GM10248 (cell line): ENCODE results near the gene TMEM169.

Experiments used
- CTCF ChIA-PET: fragments of 300-600 bp; sonication (Branson Sonifier 250); formaldehyde crosslinking; extraction: SDS; loops from one replicate; lab custom pipeline; 2021; ENCODE audit warnings: antibody characterized with exemption; lab: Yijun Ruan, JAX
- POLR2A ChIA-PET: fragments of 350-650 bp; sonication (Branson Sonifier 250); formaldehyde crosslinking; extraction: SDS; loops from one replicate; lab custom pipeline; 2020; ENCODE audit warnings: antibody characterized with exemption; lab: Yijun Ruan, JAX
- DNase-seq: peaks from one replicate; pipeline ENCODE4 v3.0.0; 2012; ENCODE audit errors: extremely low spot score
- TF ChIP-seq, protein P1 (sequence below): IDR thresholded peaks from 2 replicates; pipeline ENCODE4 v1.5.1; 2012; ENCODE audit warnings: mild to moderate bottlenecking, low read depth; ENCODE audit errors: extremely low read depth, missing control alignments, control extremely low read depth

The TMEM169 gene

DNA sequence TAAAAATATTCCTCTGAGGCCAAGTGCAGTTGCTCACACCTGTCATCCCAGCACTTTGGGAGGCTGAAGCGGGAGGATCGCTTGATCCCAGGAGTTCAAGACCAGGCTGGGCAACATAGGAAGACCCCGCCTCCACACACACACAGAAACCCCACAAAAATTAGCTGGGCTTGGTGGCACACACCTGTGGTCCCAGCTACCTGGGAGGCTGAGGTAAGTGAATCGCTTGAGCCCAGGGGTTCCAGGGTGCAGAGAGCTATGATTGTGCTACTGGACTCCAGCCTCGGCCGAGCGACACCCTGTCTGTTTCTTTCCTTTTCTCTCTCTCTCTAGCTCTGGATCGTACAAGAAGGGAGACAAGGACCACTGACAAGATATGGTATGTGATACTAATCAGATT is 25.6 kb downstream of the TMEM169 start:
- ChIA-PET CTCF (interaction anchor here (0.9 to 2.3 kb wide), 9 partner anchors 12 to 114 kb away, joined by 3 to 7 read pairs (median 3); no protein-coding TSS in a partner anchor), POLR2A (interaction anchor here (0.7 kb wide), 1 partner anchor 530 kb away, joined by 5 read pairs; no protein-coding TSS in a partner anchor)
- DNase-seq: no peak
- TF ChIP-seq, protein P1, sequence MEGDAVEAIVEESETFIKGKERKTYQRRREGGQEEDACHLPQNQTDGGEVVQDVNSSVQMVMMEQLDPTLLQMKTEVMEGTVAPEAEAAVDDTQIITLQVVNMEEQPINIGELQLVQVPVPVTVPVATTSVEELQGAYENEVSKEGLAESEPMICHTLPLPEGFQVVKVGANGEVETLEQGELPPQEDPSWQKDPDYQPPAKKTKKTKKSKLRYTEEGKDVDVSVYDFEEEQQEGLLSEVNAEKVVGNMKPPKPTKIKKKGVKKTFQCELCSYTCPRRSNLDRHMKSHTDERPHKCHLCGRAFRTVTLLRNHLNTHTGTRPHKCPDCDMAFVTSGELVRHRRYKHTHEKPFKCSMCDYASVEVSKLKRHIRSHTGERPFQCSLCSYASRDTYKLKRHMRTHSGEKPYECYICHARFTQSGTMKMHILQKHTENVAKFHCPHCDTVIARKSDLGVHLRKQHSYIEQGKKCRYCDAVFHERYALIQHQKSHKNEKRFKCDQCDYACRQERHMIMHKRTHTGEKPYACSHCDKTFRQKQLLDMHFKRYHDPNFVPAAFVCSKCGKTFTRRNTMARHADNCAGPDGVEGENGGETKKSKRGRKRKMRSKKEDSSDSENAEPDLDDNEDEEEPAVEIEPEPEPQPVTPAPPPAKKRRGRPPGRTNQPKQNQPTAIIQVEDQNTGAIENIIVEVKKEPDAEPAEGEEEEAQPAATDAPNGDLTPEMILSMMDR: no peak

GRCh38 chr2:216107760-216108159 is 26.0 kb downstream of the TMEM169 start:
- TF ChIP-seq, protein P1: no peak
- ChIA-PET POLR2A (interaction anchor here (0.7 kb wide), 1 partner anchor 529 kb away, joined by 5 read pairs; no protein-coding TSS in a partner anchor), CTCF (interaction anchor here (1.0 to 2.3 kb wide), 7 partner anchors 15 to 86 kb away, joined by 3 to 7 read pairs (median 3); no protein-coding TSS in a partner anchor)
- no peak for DNase-seq

DNA sequence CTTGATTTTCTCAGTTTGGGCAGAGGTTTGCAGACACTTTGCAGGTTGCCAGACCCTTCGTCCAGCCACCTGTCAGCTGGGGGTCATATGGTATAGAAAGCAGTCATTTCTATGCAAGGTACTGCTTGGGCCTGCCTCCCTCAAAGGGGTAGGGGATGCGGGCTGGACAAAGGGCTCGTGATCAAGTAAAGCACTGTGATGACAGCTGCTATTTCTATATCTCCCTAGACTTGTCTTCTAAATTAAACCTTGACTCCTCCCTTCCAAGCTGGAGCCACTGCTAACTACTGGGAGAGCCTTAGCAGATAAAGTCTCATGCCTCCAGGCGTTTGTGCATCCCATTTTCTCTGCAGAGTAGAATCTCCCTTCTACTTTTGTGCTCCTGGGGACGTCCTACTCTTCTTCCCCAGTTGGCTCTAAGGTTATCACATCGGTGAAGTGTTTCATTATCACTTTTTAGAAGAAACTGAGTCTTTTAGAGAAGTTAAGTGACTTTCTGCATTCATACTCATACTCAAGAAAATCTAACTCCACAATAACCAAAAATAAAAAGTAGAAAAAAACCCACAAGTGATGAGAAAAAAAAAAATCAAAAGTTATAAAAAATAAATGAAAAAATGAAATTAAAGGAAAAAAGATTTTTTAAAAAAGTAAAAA is 26.7 kb downstream of the TMEM169 start:
- TF ChIP-seq, protein P1: no peak
- POLR2A ChIA-PET: interaction anchor here (1.0 kb wide), 1 partner anchor 91 kb away, joined by 4 read pairs; no protein-coding TSS in a partner anchor
- CTCF ChIA-PET: interaction anchor here (1.0 to 5.4 kb wide), 9 partner anchors 16 to 296 kb away, joined by 3 to 32 read pairs (median 5); partner anchors contain the start of genes PECR and TMEM169
- no peak for DNase-seq

- ChIA-PET POLR2A (interaction anchor here (0.6 to 1.0 kb wide), 2 partner anchors 55 to 91 kb away, joined by 3 to 4 read pairs; no protein-coding TSS in a partner anchor), CTCF (interaction anchor here (1.1 to 5.4 kb wide), 13 partner anchors 8 to 312 kb away, joined by 3 to 32 read pairs (median 6); partner anchors contain the start of genes PECR and TMEM169)
- DNase-seq: peak; percentile 93
- TF ChIP-seq, protein P1: no peak
Observed at GRCh38 chr2:216108967-216109921, 27.5 kb downstream of the TMEM169 start, which contains the start of gene XRCC5. TSS of gene XRCC5 (plus strand) at chr2:216109348. CDS start at chr2:216109437, 89 bp downstream.

DNA sequence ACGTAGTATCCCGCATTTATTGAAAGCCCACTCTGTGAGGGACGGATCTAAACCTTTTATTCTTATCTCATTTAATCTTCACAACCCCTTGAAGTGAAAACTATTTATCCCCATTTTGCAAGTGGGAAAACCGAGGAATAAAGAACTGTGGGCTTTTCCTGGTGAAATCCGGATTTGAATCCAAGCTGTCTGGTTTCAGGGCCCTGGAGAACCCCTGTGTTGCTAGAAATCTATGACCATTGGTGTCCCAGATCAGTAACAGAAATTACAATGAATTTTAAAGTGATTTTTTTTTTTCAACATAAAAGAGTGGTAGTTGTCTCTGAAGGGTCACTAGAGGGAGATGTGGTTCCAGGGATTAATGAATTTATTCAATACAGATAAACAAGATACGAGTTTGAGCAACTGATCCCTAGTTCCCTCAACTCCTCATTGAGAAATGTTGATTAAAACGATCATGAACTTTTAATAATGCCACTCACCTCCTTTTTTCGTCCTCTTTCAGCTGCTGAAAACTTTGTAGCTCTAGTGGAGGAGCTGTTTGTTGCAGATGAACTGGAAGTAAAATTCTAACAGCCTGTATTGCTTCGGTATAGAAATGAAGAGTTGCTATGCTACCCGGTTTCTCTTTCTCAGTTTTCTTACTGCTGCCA is 28.4 kb downstream of the TMEM169 start:
- ChIA-PET POLR2A (no interaction called here), CTCF (interaction anchor here (1.0 to 5.4 kb wide), 13 partner anchors 9 to 311 kb away, joined by 3 to 32 read pairs (median 6); partner anchors contain the start of genes PECR and TMEM169)
- TF ChIP-seq, protein P1: peak; percentile 38
- no peak for DNase-seq
